Measurements from ENCODE around the gene FGGY. TPM values are rescaled to one million over a fixed set of nuclear protein-coding genes. Genes with fewer than 3 reads are reported as not detected.

The FGGY gene
- total and polyA plus RNA-seq, 2 donors (not counting 1 experiment from before 2014, with no cell fraction given): 6.1 to 38.5 TPM

- Mint-ChIP-seq H3K4me3 (no peak overlapping the region), H3K4me1 (peaks cover 10% of the 10 kb centered on the region), H3K9me3 (ENCODE audit: insufficient read depth) (no peaks in the 10 kb centered on the region), H3K27me3 (no peaks in the 10 kb centered on the region), H3K27ac (no peak overlapping the region)
- no peaks in the 10 kb centered on the region for H3K36me3 ChIP-seq (replicated peaks in 1 of 2; ENCODE audit: control extremely low read depth in 1 of 2, control insufficient read depth in 1 of 2, extremely low read depth in 1 of 2, insufficient read depth in 2 of 2, low read length in 1 of 2)
- no peak for DNase-seq
- H2AFZ ChIP-seq (ENCODE audit: insufficient read depth, low read depth, low read length, poor library complexity, severe bottlenecking): no peak overlapping the region
- TF ChIP-seq EZH2 (IDR thresholded peaks at IDR 0.05; ENCODE audit: borderline replicate concordance, insufficient read depth, low read depth, low read length, poor library complexity, severe bottlenecking): no peak
- TF ChIP-seq CTCF (IDR thresholded peaks at IDR 0.05): no peak
- H3K9ac ChIP-seq (ENCODE audit: low read length): no peak overlapping the region
- H3K4me1 ChIP-seq (ENCODE audit: control insufficient read depth in 2 of 2, insufficient read depth in 2 of 2, low read length in 2 of 2): no peaks in the 10 kb centered on the region
- H3K27ac ChIP-seq (ENCODE audit: low read length in 2 of 2): no peak overlapping the region
- WGBS (ENCODE audit: insufficient coverage): no CpG with 5 or more reads among the region's 5 CpGs
- POLR2A ChIA-PET: no interaction called here
- no peak overlapping the region for H3K4me3 ChIP-seq (ENCODE audit: control extremely low read depth in 1 of 5, extremely low read depth in 1 of 5, insufficient read depth in 1 of 5, low read depth in 2 of 5, low read length in 4 of 5)
- no peaks in the 10 kb centered on the region for H3K27me3 ChIP-seq (replicated peaks in 1 of 4; ENCODE audit: control extremely low read depth in 1 of 4, control insufficient read depth in 3 of 4, insufficient read depth in 4 of 4, low read length in 3 of 4)
- H3K9me3 ChIP-seq (ENCODE audit: control extremely low read depth in 1 of 3, control insufficient read depth in 2 of 3, insufficient read depth in 1 of 3, low read length in 2 of 3): no peaks in the 10 kb centered on the region
- no peak for ATAC-seq (ENCODE audit: low read depth)
- no peaks in the 10 kb centered on the region for H4K20me1 ChIP-seq (ENCODE audit: control insufficient read depth, insufficient read depth, low read length, poor library complexity, severe bottlenecking)
- intact Hi-C loops (cut with micrococcal nuclease): no loop called here
- no peaks in the 10 kb centered on the region for H3K79me2 ChIP-seq (ENCODE audit: control insufficient read depth, insufficient read depth, low read length)
- CTCF ChIA-PET: interaction anchor here (1.3 kb wide), 1 partner anchor 9 kb away, joined by 5 read pairs; no protein-coding TSS in a partner anchor
- no peak overlapping the region for H3K4me2 ChIP-seq (replicated peaks; ENCODE audit: low read depth, low read length, poor library complexity, severe bottlenecking)
Measured at GRCh38 chr1:59752556-59753414, 455.9 kb downstream of the FGGY start.

GRCh38 chr1:59755069-59755685 lies 458.3 kb downstream of the FGGY start:
- ChIA-PET POLR2A (no interaction called here), CTCF (interaction anchor here (1.6 kb wide), 1 partner anchor 16 kb away, joined by 5 read pairs; no protein-coding TSS in a partner anchor)
- H3K27me3 ChIP-seq (replicated peaks in 1 of 4; ENCODE audit: control extremely low read depth in 1 of 4, control insufficient read depth in 3 of 4, insufficient read depth in 4 of 4, low read length in 3 of 4): no peaks in the 10 kb centered on the region
- H3K4me2 ChIP-seq (replicated peaks; ENCODE audit: low read depth, low read length, poor library complexity, severe bottlenecking): no peak overlapping the region
- intact Hi-C loops (cut with micrococcal nuclease): loop anchor here (5.0 kb wide), 1 partner anchor 608 kb away; no protein-coding TSS in a partner anchor
- Mint-ChIP-seq H3K9me3 (ENCODE audit: insufficient read depth) (no peaks in the 10 kb centered on the region), H3K27me3 (no peaks in the 10 kb centered on the region), H3K27ac (no peak overlapping the region), H3K4me3 (no peak overlapping the region), H3K4me1 (peaks cover 15% of the 10 kb centered on the region)
- 100% methylated on average over 2 of the region's 9 CpGs for WGBS (ENCODE audit: insufficient coverage)
- no peaks in the 10 kb centered on the region for H3K9me3 ChIP-seq (ENCODE audit: control extremely low read depth in 1 of 3, control insufficient read depth in 2 of 3, insufficient read depth in 1 of 3, low read length in 2 of 3)
- ATAC-seq (ENCODE audit: low read depth): no peak
- H4K20me1 ChIP-seq (ENCODE audit: control insufficient read depth, insufficient read depth, low read length, poor library complexity, severe bottlenecking): no peaks in the 10 kb centered on the region
- peaks cover 0 to 7% of the 10 kb centered on the region in 2 donors for H3K4me1 ChIP-seq (ENCODE audit: control insufficient read depth in 2 of 2, insufficient read depth in 2 of 2, low read length in 2 of 2)
- H2AFZ ChIP-seq (ENCODE audit: insufficient read depth, low read depth, low read length, poor library complexity, severe bottlenecking): no peak overlapping the region
- no peak overlapping the region for H3K27ac ChIP-seq (ENCODE audit: low read length in 2 of 2)
- H3K79me2 ChIP-seq (ENCODE audit: control insufficient read depth, insufficient read depth, low read length): no peaks in the 10 kb centered on the region
- no peak for DNase-seq
- no peaks in the 10 kb centered on the region for H3K36me3 ChIP-seq (replicated peaks in 1 of 2; ENCODE audit: control extremely low read depth in 1 of 2, control insufficient read depth in 1 of 2, extremely low read depth in 1 of 2, insufficient read depth in 2 of 2, low read length in 1 of 2)
- TF ChIP-seq EZH2 (IDR thresholded peaks at IDR 0.05; ENCODE audit: borderline replicate concordance, insufficient read depth, low read depth, low read length, poor library complexity, severe bottlenecking) (no peak), CTCF (IDR thresholded peaks at IDR 0.05) (no peak)
- no peak overlapping the region for H3K9ac ChIP-seq (ENCODE audit: low read length)
- H3K4me3 ChIP-seq (ENCODE audit: control extremely low read depth in 1 of 5, extremely low read depth in 1 of 5, insufficient read depth in 1 of 5, low read depth in 2 of 5, low read length in 4 of 5): no peak overlapping the region
